B cell (primary cell): ENCODE measurements around the gene IQCH.

Experiments used
- CTCF ChIP-seq: fragments of 200-600 bp; IDR thresholded peaks from one replicate; pipeline ENCODE4 v1.8.0; 2022; ENCODE audit warnings: antibody characterized with exemption, mild to moderate bottlenecking
- EZH2 ChIP-seq: IDR thresholded peaks from 2 replicates; pipeline ENCODE4 v1.6.1; 2012; ENCODE audit warnings: borderline replicate concordance, low read depth, mild to moderate bottlenecking, moderate library complexity, low read length; ENCODE audit not compliant: insufficient read depth, poor library complexity, severe bottlenecking

DNA sequence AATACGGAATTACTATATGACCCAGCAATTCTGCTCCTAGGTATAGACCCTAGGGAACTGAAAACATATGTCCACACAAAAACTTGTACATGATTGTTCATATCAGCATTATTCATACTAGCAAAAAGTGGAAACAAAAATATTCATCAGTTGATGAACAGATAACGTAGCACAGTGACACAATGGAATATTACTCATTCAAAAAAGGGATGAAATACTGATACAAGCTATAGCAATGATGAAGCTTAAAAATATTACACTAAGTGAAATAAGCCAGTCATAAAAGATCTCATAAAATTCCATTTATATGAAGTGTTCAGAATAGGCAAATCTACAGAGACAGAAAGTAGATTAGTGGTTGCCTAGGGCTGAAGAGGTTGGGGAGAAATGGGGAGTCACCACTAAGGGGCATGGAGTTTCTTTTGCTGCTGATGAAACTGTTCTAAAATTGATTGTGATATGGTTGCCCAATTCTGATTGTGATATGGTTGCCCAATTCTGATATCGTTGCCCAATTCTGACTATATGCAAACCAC, 276.9 kb downstream of the IQCH start:
- no peak for TF ChIP-seq CTCF
- TF ChIP-seq EZH2, result no peak
